ENCODE data around the gene SAMHD1.

- TF ChIP-seq ZNF274 (IDR thresholded peaks at IDR 0.05; ENCODE audit: low read depth, low read length), result no peak
- TF ChIP-seq YY1 (IDR thresholded peaks at IDR 0.05; ENCODE audit: insufficient read depth, insufficient read length), result no peak
Measured at GRCh38 chr20:36845288-36845971, 106.1 kb downstream of the SAMHD1 start.
